HEK293 (cell line): ENCODE results near the gene TFPI.

Experiments used
- CTCF ChIA-PET: fragments of 350-600 bp; formaldehyde crosslinking; extraction: SDS; loops from one replicate; lab custom pipeline; 2021; ENCODE audit warnings: antibody characterized with exemption; lab: Yijun Ruan, JAX
- POLR2A ChIA-PET: fragments of 300-600 bp; formaldehyde crosslinking; extraction: SDS; loops from one replicate; lab custom pipeline; 2020; ENCODE audit warnings: antibody characterized with exemption, inconsistent platforms; lab: Yijun Ruan, JAX
- H3K27ac ChIP-seq: fragments of 200-500 bp; sonication (Bioruptor generic); 2 replicates; pipeline ENCODE4 v1.5.1; 2014; ENCODE audit warnings: low read depth, low read length, control low read depth, inconsistent platforms; ENCODE audit errors: extremely low read depth
- H3K36me3 ChIP-seq, 2 experiments: fragments of 200-500 bp in 1 of 2; sonication (Bioruptor generic) in 1 of 2; 1 replicate in 1 of 2; 2 replicates in 1 of 2; pipeline ENCODE4 v1.5.1; 2014 to 2017; ENCODE audit warnings: inconsistent platforms in 2 of 2, low read length in 2 of 2; ENCODE audit not compliant: control insufficient read depth in 2 of 2, insufficient read depth in 1 of 2
- H3K4me1 ChIP-seq: fragments of 200-500 bp; sonication (Bioruptor generic); 2 replicates; pipeline ENCODE4 v1.5.1; 2014; ENCODE audit warnings: mild to moderate bottlenecking, low read length, inconsistent platforms; ENCODE audit not compliant: control insufficient read depth, insufficient read depth
- H3K4me3 ChIP-seq: 2 replicates; pipeline ENCODE4 v1.5.1; 2011; ENCODE audit warnings: low read depth, mild to moderate bottlenecking, control low read depth, low read length, moderate library complexity
- H3K9me3 ChIP-seq: fragments of 200-500 bp; sonication (Bioruptor generic); 2 replicates; pipeline ENCODE4 v1.5.1; 2014; ENCODE audit warnings: low read depth, low read length, inconsistent platforms; ENCODE audit not compliant: control insufficient read depth, insufficient read depth
- GLI4 ChIP-seq: fragments of 450-650 bp; formaldehyde crosslinking; IDR thresholded peaks from 2 replicates; pipeline ENCODE4 v1.5.1; 2016; ENCODE audit warnings: missing biosample characterization, missing genetic modification characterization
- HIC1 ChIP-seq: fragments of 450-650 bp; formaldehyde crosslinking; IDR thresholded peaks from 2 replicates; pipeline ENCODE4 v1.5.1; 2016; ENCODE audit warnings: missing biosample characterization, missing genetic modification characterization
- HOXC10 ChIP-seq: sonication (generic); formaldehyde crosslinking; IDR thresholded peaks from 2 replicates; pipeline ENCODE4 v1.8.1; 2023; ENCODE audit warnings: mild to moderate bottlenecking, missing genetic modification reagents
- PRDM2 ChIP-seq: fragments of 450-650 bp; formaldehyde crosslinking; IDR thresholded peaks from 2 replicates; pipeline ENCODE4 v1.5.1; 2016; ENCODE audit warnings: missing biosample characterization, missing genetic modification characterization, borderline replicate concordance
- SP2 ChIP-seq: fragments of 450-650 bp; formaldehyde crosslinking; IDR thresholded peaks from 2 replicates; pipeline ENCODE4 v1.5.1; 2016; ENCODE audit warnings: missing biosample characterization, missing genetic modification characterization
- ZBTB20 ChIP-seq: fragments of 450-650 bp; formaldehyde crosslinking; IDR thresholded peaks from 2 replicates; pipeline ENCODE4 v1.5.1; 2016; ENCODE audit warnings: missing biosample characterization, missing genetic modification characterization
- ZNF155 ChIP-seq: fragments of 450-650 bp; formaldehyde crosslinking; IDR thresholded peaks from 2 replicates; pipeline ENCODE4 v1.5.1; 2016; ENCODE audit warnings: missing biosample characterization, missing genetic modification characterization
- ZNF211 ChIP-seq: fragments of 450-650 bp; formaldehyde crosslinking; IDR thresholded peaks from 2 replicates; pipeline ENCODE4 v1.5.1; 2016; ENCODE audit warnings: low read depth, missing biosample characterization, missing genetic modification characterization
- ZNF239 ChIP-seq: fragments of 450-650 bp; formaldehyde crosslinking; IDR thresholded peaks from 2 replicates; pipeline ENCODE4 v1.5.1; 2016; ENCODE audit warnings: missing biosample characterization, missing genetic modification characterization
- ZNF639 ChIP-seq: fragments of 450-650 bp; formaldehyde crosslinking; IDR thresholded peaks from 2 replicates; pipeline ENCODE4 v1.5.1; 2016; ENCODE audit warnings: missing biosample characterization, missing genetic modification characterization
- ZNF747 ChIP-seq: fragments of 450-650 bp; formaldehyde crosslinking; IDR thresholded peaks from 2 replicates; pipeline ENCODE4 v1.5.1; 2016; ENCODE audit warnings: missing biosample characterization, missing genetic modification characterization
- ZSCAN16 ChIP-seq: fragments of 450-650 bp; formaldehyde crosslinking; IDR thresholded peaks from 2 replicates; pipeline ENCODE4 v1.5.1; 2016; ENCODE audit warnings: missing biosample characterization, missing genetic modification characterization
- ZSCAN23 ChIP-seq: fragments of 450-650 bp; formaldehyde crosslinking; IDR thresholded peaks from 2 replicates; pipeline ENCODE4 v1.5.1; 2016; ENCODE audit warnings: missing biosample characterization, missing genetic modification characterization
- TF ChIP-seq, protein P1 (sequence below): fragments of 450-650 bp; formaldehyde crosslinking; IDR thresholded peaks from 2 replicates; pipeline ENCODE4 v1.5.1; 2016; ENCODE audit warnings: missing biosample characterization, missing genetic modification characterization
- TF ChIP-seq, protein P2 (sequence below): fragments of 450-650 bp; formaldehyde crosslinking; IDR thresholded peaks from 2 replicates; pipeline ENCODE4 v1.5.1; 2016; ENCODE audit warnings: missing biosample characterization, missing genetic modification characterization
- TF ChIP-seq, protein P3 (sequence below): fragments of 450-650 bp; formaldehyde crosslinking; IDR thresholded peaks from 2 replicates; pipeline ENCODE4 v1.5.1; 2016; ENCODE audit warnings: missing biosample characterization, missing genetic modification characterization
- TF ChIP-seq, protein P4 (sequence below): fragments of 450-650 bp; formaldehyde crosslinking; IDR thresholded peaks from 2 replicates; pipeline ENCODE4 v1.5.1; 2016; ENCODE audit warnings: missing biosample characterization, missing genetic modification characterization

Gene TFPI

GRCh38 chr2:187470698-187471097, 83.5 kb downstream of the TFPI start (continued):
- TF ChIP-seq, protein P1, sequence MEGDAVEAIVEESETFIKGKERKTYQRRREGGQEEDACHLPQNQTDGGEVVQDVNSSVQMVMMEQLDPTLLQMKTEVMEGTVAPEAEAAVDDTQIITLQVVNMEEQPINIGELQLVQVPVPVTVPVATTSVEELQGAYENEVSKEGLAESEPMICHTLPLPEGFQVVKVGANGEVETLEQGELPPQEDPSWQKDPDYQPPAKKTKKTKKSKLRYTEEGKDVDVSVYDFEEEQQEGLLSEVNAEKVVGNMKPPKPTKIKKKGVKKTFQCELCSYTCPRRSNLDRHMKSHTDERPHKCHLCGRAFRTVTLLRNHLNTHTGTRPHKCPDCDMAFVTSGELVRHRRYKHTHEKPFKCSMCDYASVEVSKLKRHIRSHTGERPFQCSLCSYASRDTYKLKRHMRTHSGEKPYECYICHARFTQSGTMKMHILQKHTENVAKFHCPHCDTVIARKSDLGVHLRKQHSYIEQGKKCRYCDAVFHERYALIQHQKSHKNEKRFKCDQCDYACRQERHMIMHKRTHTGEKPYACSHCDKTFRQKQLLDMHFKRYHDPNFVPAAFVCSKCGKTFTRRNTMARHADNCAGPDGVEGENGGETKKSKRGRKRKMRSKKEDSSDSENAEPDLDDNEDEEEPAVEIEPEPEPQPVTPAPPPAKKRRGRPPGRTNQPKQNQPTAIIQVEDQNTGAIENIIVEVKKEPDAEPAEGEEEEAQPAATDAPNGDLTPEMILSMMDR, result no peak
- TF ChIP-seq, protein P2, sequence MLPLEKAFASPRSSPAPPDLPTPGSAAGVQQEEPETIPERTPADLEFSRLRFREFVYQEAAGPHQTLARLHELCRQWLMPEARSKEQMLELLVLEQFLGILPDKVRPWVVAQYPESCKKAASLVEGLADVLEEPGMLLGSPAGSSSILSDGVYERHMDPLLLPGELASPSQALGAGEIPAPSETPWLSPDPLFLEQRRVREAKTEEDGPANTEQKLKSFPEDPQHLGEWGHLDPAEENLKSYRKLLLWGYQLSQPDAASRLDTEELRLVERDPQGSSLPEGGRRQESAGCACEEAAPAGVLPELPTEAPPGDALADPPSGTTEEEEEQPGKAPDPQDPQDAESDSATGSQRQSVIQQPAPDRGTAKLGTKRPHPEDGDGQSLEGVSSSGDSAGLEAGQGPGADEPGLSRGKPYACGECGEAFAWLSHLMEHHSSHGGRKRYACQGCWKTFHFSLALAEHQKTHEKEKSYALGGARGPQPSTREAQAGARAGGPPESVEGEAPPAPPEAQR (tag by site-specific recombination), result no peak
- no peak for TF ChIP-seq ZNF747

GRCh38 chr2:187469538-187469937, 84.7 kb downstream of the TFPI start:
- TF ChIP-seq HIC1 (tag by site-specific recombination) (no peak), ZNF155 (tag by site-specific recombination) (no peak), ZNF639 (tag by site-specific recombination) (no peak), ZNF211 (no peak), ZNF239 (tag by site-specific recombination) (no peak), ZSCAN23 (tag by site-specific recombination) (no peak), ZSCAN16 (tag by site-specific recombination) (no peak), HOXC10 (CRISPR knock-in tag) (no peak), PRDM2 (no peak), SP2 (tag by site-specific recombination) (no peak), GLI4 (no peak), ZBTB20 (tag by site-specific recombination) (no peak)
- TF ChIP-seq, protein P3, sequence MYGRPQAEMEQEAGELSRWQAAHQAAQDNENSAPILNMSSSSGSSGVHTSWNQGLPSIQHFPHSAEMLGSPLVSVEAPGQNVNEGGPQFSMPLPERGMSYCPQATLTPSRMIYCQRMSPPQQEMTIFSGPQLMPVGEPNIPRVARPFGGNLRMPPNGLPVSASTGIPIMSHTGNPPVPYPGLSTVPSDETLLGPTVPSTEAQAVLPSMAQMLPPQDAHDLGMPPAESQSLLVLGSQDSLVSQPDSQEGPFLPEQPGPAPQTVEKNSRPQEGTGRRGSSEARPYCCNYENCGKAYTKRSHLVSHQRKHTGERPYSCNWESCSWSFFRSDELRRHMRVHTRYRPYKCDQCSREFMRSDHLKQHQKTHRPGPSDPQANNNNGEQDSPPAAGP (tag by site-specific recombination), result no peak
- TF ChIP-seq, protein P4, sequence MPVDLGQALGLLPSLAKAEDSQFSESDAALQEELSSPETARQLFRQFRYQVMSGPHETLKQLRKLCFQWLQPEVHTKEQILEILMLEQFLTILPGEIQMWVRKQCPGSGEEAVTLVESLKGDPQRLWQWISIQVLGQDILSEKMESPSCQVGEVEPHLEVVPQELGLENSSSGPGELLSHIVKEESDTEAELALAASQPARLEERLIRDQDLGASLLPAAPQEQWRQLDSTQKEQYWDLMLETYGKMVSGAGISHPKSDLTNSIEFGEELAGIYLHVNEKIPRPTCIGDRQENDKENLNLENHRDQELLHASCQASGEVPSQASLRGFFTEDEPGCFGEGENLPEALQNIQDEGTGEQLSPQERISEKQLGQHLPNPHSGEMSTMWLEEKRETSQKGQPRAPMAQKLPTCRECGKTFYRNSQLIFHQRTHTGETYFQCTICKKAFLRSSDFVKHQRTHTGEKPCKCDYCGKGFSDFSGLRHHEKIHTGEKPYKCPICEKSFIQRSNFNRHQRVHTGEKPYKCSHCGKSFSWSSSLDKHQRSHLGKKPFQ (tag by site-specific recombination), result no peak
- Histone ChIP-seq H3K36me3 (no peaks in the 10 kb centered on the region), H3K27ac (no peak overlapping the region), H3K9me3 (no peaks in the 10 kb centered on the region), H3K4me3 (no peak overlapping the region), H3K4me1 (no peaks in the 10 kb centered on the region)
- CTCF ChIA-PET, result no interaction called here
- POLR2A ChIA-PET, result no interaction called here
